Parathyroid adenoma (tissue), 2 donors: ENCODE data around the gene SLC25A41.

Experiments
- H2AFZ ChIP-seq: fragments of 300-600 bp; sonication (generic); one replicate; pipeline ENCODE4 v1.7.0; 2017; ENCODE audit warnings: antibody characterized with exemption, mild to moderate bottlenecking
- H3K27ac ChIP-seq: fragments of 300-600 bp; sonication (generic); one replicate; pipeline ENCODE4 v1.7.0; 2017
- H3K27me3 ChIP-seq: fragments of 300-600 bp; sonication (generic); one replicate; pipeline ENCODE4 v1.7.0; 2017; ENCODE audit warnings: low read length; ENCODE audit not compliant: control insufficient read depth, insufficient read depth
- H3K36me3 ChIP-seq: fragments of 300-600 bp; sonication (generic); one replicate; pipeline ENCODE4 v1.7.0; 2017; ENCODE audit warnings: low read length; ENCODE audit not compliant: control insufficient read depth, insufficient read depth
- H3K4me1 ChIP-seq: fragments of 300-600 bp; sonication (generic); one replicate; pipeline ENCODE4 v1.7.0; 2017; ENCODE audit warnings: control low read depth
- H3K4me2 ChIP-seq: fragments of 300-600 bp; sonication (generic); one replicate; pipeline ENCODE4 v1.7.0; 2017; ENCODE audit warnings: low read length
- H3K4me3 ChIP-seq: fragments of 300-600 bp; sonication (generic); one replicate; pipeline ENCODE4 v1.7.0; 2017; ENCODE audit warnings: low read depth, low read length
- H3K79me2 ChIP-seq: fragments of 300-600 bp; sonication (generic); one replicate; pipeline ENCODE4 v1.7.0; 2017; ENCODE audit warnings: control low read depth
- H3K9ac ChIP-seq: fragments of 300-600 bp; sonication (generic); one replicate; pipeline ENCODE4 v1.7.0; 2017; ENCODE audit warnings: mild to moderate bottlenecking
- H3K9me3 ChIP-seq: fragments of 300-600 bp; sonication (generic); one replicate; pipeline ENCODE4 v1.7.0; 2017; ENCODE audit warnings: low read length; ENCODE audit not compliant: control insufficient read depth
- TF ChIP-seq, protein P1 (sequence below): fragments of 300-600 bp; sonication (generic); IDR thresholded peaks from one replicate; pipeline ENCODE4 v1.7.0; 2017; ENCODE audit warnings: antibody characterized with exemption, mild to moderate bottlenecking
- donor health status: primary hyperparathyroidism.

The SLC25A41 gene

DNA sequence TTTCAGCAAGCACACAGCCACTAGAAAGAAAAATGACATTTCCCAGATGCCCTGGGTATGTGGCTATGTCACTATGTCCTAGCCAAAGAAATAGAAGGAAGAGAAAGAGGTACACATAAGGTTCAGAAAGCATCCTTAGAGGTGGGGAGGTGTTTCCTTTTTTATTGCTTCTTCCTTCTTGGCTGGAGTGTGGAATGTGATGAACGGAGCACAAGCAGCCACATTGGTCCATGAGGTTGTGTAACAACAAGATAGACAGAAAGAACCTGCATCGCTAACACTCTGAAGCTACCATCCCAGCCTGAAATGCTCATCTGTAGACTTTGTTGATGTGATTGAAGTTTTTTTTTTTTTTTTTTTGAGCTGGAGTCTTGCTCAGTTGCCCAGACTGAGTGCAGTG, 19.3 kb upstream of the SLC25A41 start:
- H3K79me2 ChIP-seq, result no peaks in the 10 kb centered on the region
- H3K27me3 ChIP-seq, result no peaks in the 10 kb centered on the region
- no peak overlapping the region for H2AFZ ChIP-seq
- no peak overlapping the region for H3K4me3 ChIP-seq
- TF ChIP-seq, protein P1, sequence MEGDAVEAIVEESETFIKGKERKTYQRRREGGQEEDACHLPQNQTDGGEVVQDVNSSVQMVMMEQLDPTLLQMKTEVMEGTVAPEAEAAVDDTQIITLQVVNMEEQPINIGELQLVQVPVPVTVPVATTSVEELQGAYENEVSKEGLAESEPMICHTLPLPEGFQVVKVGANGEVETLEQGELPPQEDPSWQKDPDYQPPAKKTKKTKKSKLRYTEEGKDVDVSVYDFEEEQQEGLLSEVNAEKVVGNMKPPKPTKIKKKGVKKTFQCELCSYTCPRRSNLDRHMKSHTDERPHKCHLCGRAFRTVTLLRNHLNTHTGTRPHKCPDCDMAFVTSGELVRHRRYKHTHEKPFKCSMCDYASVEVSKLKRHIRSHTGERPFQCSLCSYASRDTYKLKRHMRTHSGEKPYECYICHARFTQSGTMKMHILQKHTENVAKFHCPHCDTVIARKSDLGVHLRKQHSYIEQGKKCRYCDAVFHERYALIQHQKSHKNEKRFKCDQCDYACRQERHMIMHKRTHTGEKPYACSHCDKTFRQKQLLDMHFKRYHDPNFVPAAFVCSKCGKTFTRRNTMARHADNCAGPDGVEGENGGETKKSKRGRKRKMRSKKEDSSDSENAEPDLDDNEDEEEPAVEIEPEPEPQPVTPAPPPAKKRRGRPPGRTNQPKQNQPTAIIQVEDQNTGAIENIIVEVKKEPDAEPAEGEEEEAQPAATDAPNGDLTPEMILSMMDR, result no peak
- no peaks in the 10 kb centered on the region for H3K4me1 ChIP-seq
- no peak overlapping the region for H3K4me2 ChIP-seq
- H3K9ac ChIP-seq, result no peak overlapping the region
- H3K36me3 ChIP-seq, result no peaks in the 10 kb centered on the region
- H3K9me3 ChIP-seq, result no peaks in the 10 kb centered on the region
- no peak overlapping the region for H3K27ac ChIP-seq

DNA sequence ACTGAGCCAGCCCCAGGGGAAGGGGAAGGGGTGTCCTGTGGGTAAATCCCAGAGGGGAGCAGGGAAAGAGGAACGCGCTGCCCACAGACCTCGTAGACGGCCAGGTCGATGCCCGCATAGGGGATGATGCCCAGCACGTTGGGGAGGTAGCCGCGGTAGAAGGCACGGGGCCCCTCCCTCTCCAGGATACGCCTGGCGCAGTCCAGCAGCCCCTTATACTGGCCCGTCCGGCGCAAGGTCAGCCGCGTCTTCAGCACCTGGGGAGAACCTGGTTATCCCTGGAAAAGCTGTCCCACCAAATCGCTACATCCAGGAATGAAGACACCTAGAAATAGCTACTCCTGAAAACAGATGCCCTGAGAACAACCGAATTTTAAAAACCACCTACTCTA, 18.7 kb upstream of the SLC25A41 start:
- H3K27me3 ChIP-seq, result no peaks in the 10 kb centered on the region
- no peaks in the 10 kb centered on the region for H3K79me2 ChIP-seq
- H3K4me3 ChIP-seq, result no peak overlapping the region
- H3K27ac ChIP-seq, result no peak overlapping the region
- no peaks in the 10 kb centered on the region for H3K36me3 ChIP-seq
- TF ChIP-seq, protein P1, result no peak
- no peak overlapping the region for H3K4me2 ChIP-seq
- H3K9ac ChIP-seq, result no peak overlapping the region
- no peak overlapping the region for H2AFZ ChIP-seq
- H3K4me1 ChIP-seq, result no peaks in the 10 kb centered on the region
- no peaks in the 10 kb centered on the region for H3K9me3 ChIP-seq

- H3K9me3 ChIP-seq, result no peaks in the 10 kb centered on the region
- H3K36me3 ChIP-seq, result no peaks in the 10 kb centered on the region
- no peak overlapping the region for H2AFZ ChIP-seq
These were observed 18.1 kb upstream of the SLC25A41 start for GRCh38 chr19:6451583-6452222.

GRCh38 chr19:6450166-6450565, 16.6 kb upstream of the SLC25A41 start:
- TF ChIP-seq, protein P1, result no peak
- Histone ChIP-seq H3K79me2 (no peaks in the 10 kb centered on the region), H3K9ac (no peak overlapping the region), H3K27me3 (no peaks in the 10 kb centered on the region), H3K4me2 (no peak overlapping the region), H2AFZ (no peak overlapping the region), H3K4me1 (no peaks in the 10 kb centered on the region), H3K9me3 (no peaks in the 10 kb centered on the region), H3K27ac (no peak overlapping the region), H3K36me3 (no peaks in the 10 kb centered on the region), H3K4me3 (no peak overlapping the region)

More at GRCh38 chr19:6451583-6452222, 18.1 kb upstream of the SLC25A41 start:
- H3K27me3 ChIP-seq, result no peaks in the 10 kb centered on the region
- no peaks in the 10 kb centered on the region for H3K79me2 ChIP-seq
- H3K4me1 ChIP-seq, result no peaks in the 10 kb centered on the region
- H3K27ac ChIP-seq, result no peak overlapping the region
- H3K9ac ChIP-seq, result no peak overlapping the region
- no peak overlapping the region for H3K4me2 ChIP-seq
- TF ChIP-seq, protein P1, result no peak
- H3K4me3 ChIP-seq, result no peak overlapping the region

- Histone ChIP-seq H3K36me3 (no peaks in the 10 kb centered on the region), H3K9me3 (no peaks in the 10 kb centered on the region), H3K79me2 (no peaks in the 10 kb centered on the region), H3K9ac (no peak overlapping the region), H3K27me3 (no peaks in the 10 kb centered on the region), H3K4me1 (no peaks in the 10 kb centered on the region), H3K27ac (no peak overlapping the region), H3K4me3 (no peak overlapping the region), H3K4me2 (no peak overlapping the region), H2AFZ (no peak overlapping the region)
- TF ChIP-seq, protein P1, result no peak
These were observed 14.5 kb upstream of the SLC25A41 start for GRCh38 chr19:6448045-6448444.
